GM23248 (cell line): ENCODE measurements around the gene UBL4A. TPM values are rescaled to one million over a fixed set of nuclear protein-coding genes. Genes with fewer than 3 reads are reported as not detected.

Source experiments
- DNase-seq: peaks from one replicate; pipeline ENCODE4 v3.0.0-alpha.2; 2015
- H2AFZ ChIP-seq: fragments of 200-600 bp; sonication (generic); 2 replicates; pipeline ENCODE4 v1.6.1; 2016; ENCODE audit warnings: antibody characterized with exemption
- H3F3A ChIP-seq: fragments of 200-600 bp; sonication (generic); 2 replicates; pipeline ENCODE4 v1.6.1; 2016; ENCODE audit warnings: mild to moderate bottlenecking, antibody characterized with exemption, mixed run types; ENCODE audit not compliant: insufficient read depth
- H3K27ac ChIP-seq: fragments of 200-600 bp; sonication (generic); 2 replicates; pipeline ENCODE4 v1.5.1; 2016; ENCODE audit warnings: mild to moderate bottlenecking
- H3K27me3 ChIP-seq: fragments of 200-600 bp; sonication (generic); replicated peaks from 2 replicates; pipeline ENCODE4 v1.6.1; 2016; ENCODE audit warnings: mild to moderate bottlenecking; ENCODE audit not compliant: insufficient read depth
- H3K36me3 ChIP-seq: fragments of 200-600 bp; sonication (generic); 2 replicates; pipeline ENCODE4 v1.6.1; 2016; ENCODE audit warnings: low read depth, mild to moderate bottlenecking
- H3K4me1 ChIP-seq: fragments of 200-600 bp; sonication (generic); 2 replicates; pipeline ENCODE4 v1.6.1; 2016; ENCODE audit warnings: mild to moderate bottlenecking; ENCODE audit not compliant: insufficient read depth
- H3K4me2 ChIP-seq: fragments of 200-600 bp; sonication (generic); one replicate; pipeline ENCODE4 v1.6.1; 2016; ENCODE audit warnings: mild to moderate bottlenecking; ENCODE audit not compliant: unreplicated experiment
- H3K4me3 ChIP-seq: fragments of 200-600 bp; sonication (generic); 2 replicates; pipeline ENCODE4 v1.5.1; 2016; ENCODE audit warnings: mild to moderate bottlenecking
- H3K79me2 ChIP-seq: fragments of 200-600 bp; sonication (generic); 2 replicates; pipeline ENCODE4 v1.6.1; 2016; ENCODE audit warnings: mild to moderate bottlenecking; ENCODE audit not compliant: insufficient read depth
- H3K9ac ChIP-seq: fragments of 200-600 bp; sonication (generic); 2 replicates; pipeline ENCODE4 v1.6.1; 2016; ENCODE audit warnings: mild to moderate bottlenecking
- H3K9me2 ChIP-seq: fragments of 200-600 bp; sonication (generic); 2 replicates; pipeline ENCODE4 v1.6.1; 2016; ENCODE audit warnings: mixed run types, mild to moderate bottlenecking, moderate library complexity; ENCODE audit not compliant: insufficient read depth
- H3K9me3 ChIP-seq: fragments of 200-600 bp; sonication (generic); one replicate; pipeline ENCODE4 v1.6.1; 2017; ENCODE audit warnings: low read depth
- H4K20me1 ChIP-seq: fragments of 200-600 bp; sonication (generic); 2 replicates; pipeline ENCODE4 v1.6.0; 2016; ENCODE audit not compliant: insufficient read depth
- EZH2 ChIP-seq: fragments of 200-600 bp; sonication (generic); IDR thresholded peaks from 2 replicates; pipeline ENCODE4 v1.6.1; 2018; ENCODE audit warnings: antibody characterized with exemption, mild to moderate bottlenecking; ENCODE audit not compliant: insufficient read depth, poor library complexity, severe bottlenecking
- EZH2phosphoT487 ChIP-seq: fragments of 200-600 bp; sonication (generic); IDR thresholded peaks from 2 replicates; pipeline ENCODE4 v1.6.1; 2018; ENCODE audit warnings: antibody characterized with exemption, moderate library complexity, mild to moderate bottlenecking, low read depth; ENCODE audit not compliant: insufficient read depth
- WGBS, 2 experiments: methylation state at CpG; one replicate each; pipeline ENCODE4 v1.1.6; 2015 to 2017; ENCODE audit warnings: low lambda C conversion rate in 2 of 2, low coverage in 1 of 2; ENCODE audit errors: missing lambda C conversion rate in 2 of 2; 5-methylcytosine and 5-hydroxymethylcytosine counted together
- in situ Hi-C: fragments of 300-500 bp; cut with MboI; formaldehyde crosslinking; loops from 2 replicates; pipeline ENCODE4 v1.15.0; 2020
- polyA plus RNA-seq: library from polyadenylated mRNA; unstranded; fragments of >200 nt; fragmentation: Nextera tagmentation; extraction: Ambion mirVana; gene quantifications from 2 replicates; pipeline ENCODE4 v1.2.1, GENCODE V29; 2016
- total RNA-seq: library from RNA; depleted of rRNA; stranded (reverse); fragments of >200 nt; shearing (Covaris generic); gene quantifications from 2 replicates; pipeline ENCODE4 v1.2.3, GENCODE V29; 2014

Gene UBL4A
- total and polyA plus RNA-seq, 2 experiments from 2014 or later, result 42.4 to 53.0 TPM

- H3K27ac ChIP-seq, result peak overlapping the region; percentile 79
- TF ChIP-seq EZH2 (no peak), EZH2phosphoT487 (no peak)
Observed at GRCh38 chrX:154458954-154459778, 27.2 kb downstream of the UBL4A start.

GRCh38 chrX:154458116-154458953, 28.1 kb downstream of the UBL4A start, which contains the start of gene PLXNA3:
Gene PLXNA3 (plus strand): TSS chrX:154458281. CDS start chrX:154460184, 1,903 bp downstream.
- peaks cover 50% of the 10 kb centered on the region for H3K79me2 ChIP-seq
- DNase-seq, result peak; percentile 66
- H3K9ac ChIP-seq, result peak within 1 kb of the TSS; percentile 90
- no peaks in the 10 kb centered on the region for H3F3A ChIP-seq
- peak within 1 kb of the TSS; percentile 79 for H3K27ac ChIP-seq
- H3K9me2 ChIP-seq, result no peaks in the 10 kb centered on the region
- TF ChIP-seq EZH2 (no peak), EZH2phosphoT487 (no peak)
- H4K20me1 ChIP-seq, result no peaks in the 10 kb centered on the region
- H3K36me3 ChIP-seq, result no peaks in the 10 kb centered on the region
- peak within 1 kb of the TSS; percentile 58; the same call in 1 of the 2 replicates for H2AFZ ChIP-seq
- 0 to 3% methylated on average over 3 to 6 of the region's 88 CpGs for whole genome bisulfite sequencing, 2 experiments
- H3K4me1 ChIP-seq, result no peaks in the 10 kb centered on the region
- H3K4me3 ChIP-seq, result peak within 1 kb of the TSS; percentile 90
- in situ Hi-C loops, result no loop called here
- H3K4me2 ChIP-seq, result peak within 1 kb of the TSS; percentile 78
- no peaks in the 10 kb centered on the region for H3K27me3 ChIP-seq
- no peaks in the 10 kb centered on the region for H3K9me3 ChIP-seq

More at GRCh38 chrX:154458954-154459778, 27.2 kb downstream of the UBL4A start:
- Histone ChIP-seq H3K4me2 (peak overlapping the region; percentile 78), H3K9me2 (no peaks in the 10 kb centered on the region), H3K4me1 (no peaks in the 10 kb centered on the region), H3F3A (no peaks in the 10 kb centered on the region), H3K36me3 (no peaks in the 10 kb centered on the region), H3K27me3 (no peaks in the 10 kb centered on the region), H3K9ac (peak overlapping the region; percentile 90), H3K79me2 (peaks cover 57% of the 10 kb centered on the region), H3K4me3 (peak overlapping the region; percentile 90), H4K20me1 (no peaks in the 10 kb centered on the region), H2AFZ (no peak overlapping the region), H3K9me3 (no peaks in the 10 kb centered on the region)
- peak; percentile 66 for DNase-seq
- WGBS, 2 experiments, result 3 to 4% methylated on average over 6 to 10 of the region's 15 CpGs
- in situ Hi-C loops, result no loop called here

DNA sequence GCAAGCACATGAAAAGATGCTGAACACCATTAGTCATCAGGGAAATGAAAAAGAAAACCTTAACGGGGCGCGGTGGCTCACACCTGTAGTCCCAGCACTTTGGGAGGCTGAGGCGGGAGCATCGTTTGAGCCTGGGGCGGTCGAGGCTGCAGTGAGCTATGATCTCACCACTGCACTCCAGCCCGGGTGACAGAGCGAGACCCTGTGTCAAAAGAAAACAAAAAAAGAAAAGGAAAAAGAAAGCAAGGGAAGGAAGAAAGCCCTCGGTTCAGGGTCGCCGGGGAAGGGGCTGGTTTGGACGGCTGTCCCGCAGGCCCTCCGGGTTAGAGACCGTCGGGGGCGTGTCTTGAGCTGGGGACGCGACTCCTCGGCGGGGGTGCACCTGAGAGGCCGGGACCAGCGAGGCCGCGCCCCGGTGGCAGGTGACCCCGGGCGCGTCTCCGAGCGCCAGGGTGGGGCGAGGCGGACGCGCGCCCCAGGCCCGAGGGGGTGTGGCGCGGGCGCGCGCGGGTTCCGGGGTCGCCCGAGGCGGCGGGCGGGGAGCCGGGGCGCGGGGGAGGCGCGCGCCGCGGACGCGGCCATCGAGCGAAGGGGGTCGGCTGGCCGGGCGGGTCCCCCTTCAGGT, 28.8 kb downstream of the UBL4A start:
- TF ChIP-seq EZH2phosphoT487 (no peak), EZH2 (no peak)
- H3K79me2 ChIP-seq, result peaks cover 44% of the 10 kb centered on the region
- H3K27me3 ChIP-seq, result no peaks in the 10 kb centered on the region
- no peak overlapping the region for H3K4me2 ChIP-seq
- H3K9me3 ChIP-seq, result no peaks in the 10 kb centered on the region
- H3K36me3 ChIP-seq, result no peaks in the 10 kb centered on the region
- DNase-seq, result peak; percentile 52
- peak overlapping the region; percentile 58; the same call in 1 of the 2 replicates for H2AFZ ChIP-seq
- H3K9me2 ChIP-seq, result no peaks in the 10 kb centered on the region
- H3K4me3 ChIP-seq, result peak overlapping the region; percentile 90
- no peaks in the 10 kb centered on the region for H4K20me1 ChIP-seq
- no peaks in the 10 kb centered on the region for H3K4me1 ChIP-seq
- H3K9ac ChIP-seq, result peak overlapping the region; percentile 90
- in situ Hi-C loops, result no loop called here
- 18 to 28% methylated on average over 8 to 16 of the region's 65 CpGs for WGBS, 2 experiments
- no peaks in the 10 kb centered on the region for H3F3A ChIP-seq
- H3K27ac ChIP-seq, result peak overlapping the region; percentile 79

- Histone ChIP-seq H3K4me2 (no peak overlapping the region), H3K27ac (no peak overlapping the region), H3K4me3 (no peak overlapping the region), H3K9me2 (no peaks in the 10 kb centered on the region), H3K36me3 (no peaks in the 10 kb centered on the region), H3K9ac (no peak overlapping the region), H3K27me3 (no peaks in the 10 kb centered on the region), H3F3A (no peaks in the 10 kb centered on the region), H3K9me3 (no peaks in the 10 kb centered on the region), H4K20me1 (no peaks in the 10 kb centered on the region), H2AFZ (no peak overlapping the region), H3K4me1 (no peaks in the 10 kb centered on the region), H3K79me2 (peaks cover 3% of the 10 kb centered on the region; the same call in 1 of the 2 replicates)
- DNase-seq, result no peak
- in situ Hi-C loops, result no loop called here
- WGBS, 2 experiments, result 89 to 94% methylated on average over 9 of the region's 9 CpGs
- TF ChIP-seq EZH2phosphoT487, result no peak
- no peak for TF ChIP-seq EZH2
Observed at GRCh38 chrX:154452823-154453222, 33.6 kb downstream of the UBL4A start.
